ENCODE measurements around the gene METTL25B.
A peak's percentile ranks its signal among the peaks of the same experiment; 100 is the strongest.

Gene METTL25B

GRCh38 chr1:156721131-156721530 lies 7.1 kb upstream of the METTL25B start:
- no peak overlapping the region for H3K27ac ChIP-seq
- TF ChIP-seq ZFX (IDR thresholded peaks at IDR 0.05; ENCODE audit: borderline replicate concordance), result no peak
- TF ChIP-seq, protein P1, sequence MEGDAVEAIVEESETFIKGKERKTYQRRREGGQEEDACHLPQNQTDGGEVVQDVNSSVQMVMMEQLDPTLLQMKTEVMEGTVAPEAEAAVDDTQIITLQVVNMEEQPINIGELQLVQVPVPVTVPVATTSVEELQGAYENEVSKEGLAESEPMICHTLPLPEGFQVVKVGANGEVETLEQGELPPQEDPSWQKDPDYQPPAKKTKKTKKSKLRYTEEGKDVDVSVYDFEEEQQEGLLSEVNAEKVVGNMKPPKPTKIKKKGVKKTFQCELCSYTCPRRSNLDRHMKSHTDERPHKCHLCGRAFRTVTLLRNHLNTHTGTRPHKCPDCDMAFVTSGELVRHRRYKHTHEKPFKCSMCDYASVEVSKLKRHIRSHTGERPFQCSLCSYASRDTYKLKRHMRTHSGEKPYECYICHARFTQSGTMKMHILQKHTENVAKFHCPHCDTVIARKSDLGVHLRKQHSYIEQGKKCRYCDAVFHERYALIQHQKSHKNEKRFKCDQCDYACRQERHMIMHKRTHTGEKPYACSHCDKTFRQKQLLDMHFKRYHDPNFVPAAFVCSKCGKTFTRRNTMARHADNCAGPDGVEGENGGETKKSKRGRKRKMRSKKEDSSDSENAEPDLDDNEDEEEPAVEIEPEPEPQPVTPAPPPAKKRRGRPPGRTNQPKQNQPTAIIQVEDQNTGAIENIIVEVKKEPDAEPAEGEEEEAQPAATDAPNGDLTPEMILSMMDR (IDR thresholded peaks at IDR 0.05), result no peak

GRCh38 chr1:156721535-156721934 lies 6.7 kb upstream of the METTL25B start:
- H3K27ac ChIP-seq, result no peak overlapping the region; the same call in 1 of the 2 replicates
- TF ChIP-seq ZFX (IDR thresholded peaks at IDR 0.05; ENCODE audit: borderline replicate concordance), result no peak
- TF ChIP-seq, protein P1 (IDR thresholded peaks at IDR 0.05), result no peak

GRCh38 chr1:156725683-156726280 lies 2.5 kb upstream of the METTL25B start:
- peak overlapping the region; percentile 92 for H3K27ac ChIP-seq
- TF ChIP-seq, protein P1 (IDR thresholded peaks at IDR 0.05), result peak; percentile 98
- no peak for TF ChIP-seq ZFX (IDR thresholded peaks at IDR 0.05; ENCODE audit: borderline replicate concordance)

DNA sequence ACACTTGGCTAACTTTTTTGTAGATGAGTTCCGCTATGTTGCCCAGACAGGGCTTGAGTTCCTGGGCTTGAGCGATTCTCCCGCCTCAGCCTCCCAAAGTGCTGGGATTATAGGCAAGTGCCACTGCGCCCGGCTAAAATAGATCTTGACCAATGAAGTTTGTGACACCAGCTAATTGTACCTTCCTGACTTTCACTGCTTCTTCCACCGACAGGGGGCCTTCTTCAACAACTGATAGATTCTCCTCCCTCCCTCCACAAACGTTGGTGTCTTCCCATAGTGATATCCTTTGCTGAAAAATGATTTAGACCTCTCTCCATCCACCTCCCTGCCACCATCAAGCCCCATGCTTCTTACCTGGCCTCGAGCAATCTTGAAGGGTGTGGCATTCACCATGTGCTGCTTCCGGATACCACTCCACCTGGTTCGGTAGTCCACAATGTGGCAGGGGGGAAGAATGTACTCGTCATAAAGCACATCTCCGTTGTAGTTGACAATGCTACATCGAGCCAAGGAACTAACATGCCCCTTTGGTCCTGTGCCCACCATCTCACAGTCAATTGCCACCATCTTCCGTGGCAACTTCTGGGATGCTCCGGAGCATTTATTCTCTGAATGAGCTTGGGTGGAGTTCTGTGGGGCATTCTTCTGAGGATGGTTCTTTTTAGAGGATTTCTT lies 1.6 kb upstream of the METTL25B start:
- peak overlapping the region; percentile 92 for H3K27ac ChIP-seq
- TF ChIP-seq, protein P1 (IDR thresholded peaks at IDR 0.05), result peak; percentile 53
- TF ChIP-seq ZFX (IDR thresholded peaks at IDR 0.05; ENCODE audit: borderline replicate concordance), result no peak

GRCh38 chr1:156727492-156727891 lies 777 bp upstream of the METTL25B start:
- H3K27ac ChIP-seq, result peak overlapping the region; percentile 92
- TF ChIP-seq, protein P1 (IDR thresholded peaks at IDR 0.05), result no peak
- TF ChIP-seq ZFX (IDR thresholded peaks at IDR 0.05; ENCODE audit: borderline replicate concordance), result no peak

DNA sequence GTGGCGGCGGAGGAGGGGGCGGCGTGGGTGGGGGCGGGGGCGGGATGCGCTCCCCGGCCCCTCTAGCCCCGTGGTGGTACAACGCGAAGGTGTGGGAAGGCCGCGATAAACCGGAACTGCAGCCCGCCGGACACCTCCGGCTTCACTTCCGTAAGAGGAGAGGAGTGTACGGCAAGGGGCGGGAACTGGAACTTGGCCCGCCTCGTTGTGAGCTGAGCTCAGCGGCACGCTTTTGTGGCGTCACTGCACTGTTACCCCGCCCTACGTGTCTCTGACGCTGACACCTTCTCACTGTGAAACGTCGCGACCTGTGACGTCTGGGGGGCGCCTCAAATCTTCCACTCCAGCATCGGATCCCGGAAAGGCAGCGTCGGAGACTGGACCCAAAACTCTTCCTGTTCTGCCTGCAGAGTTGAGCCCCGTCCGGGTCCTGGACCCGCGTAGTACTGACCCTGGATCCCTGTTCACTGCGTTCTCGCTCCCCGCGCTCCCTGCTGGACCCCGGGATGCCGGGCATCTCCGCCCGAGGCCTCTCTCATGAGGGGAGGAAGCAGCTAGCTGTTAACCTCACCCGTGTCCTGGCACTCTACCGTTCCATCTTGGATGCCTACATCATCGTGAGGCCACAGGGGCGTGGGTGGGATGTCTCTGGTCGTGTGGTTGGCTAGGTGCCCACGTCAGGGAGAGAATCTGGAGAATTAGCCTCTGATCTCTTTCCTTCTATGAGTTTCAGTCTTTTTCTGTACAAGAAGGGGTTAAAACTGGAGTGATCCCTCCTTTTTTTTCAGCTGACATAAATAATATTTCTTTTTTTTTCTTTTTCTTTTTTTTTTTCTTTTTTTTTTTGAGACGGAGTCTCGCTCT lies 562 bp downstream of the METTL25B start, which contains the start of gene ISG20L2:
TSS of gene ISG20L2 (minus strand) at position 168 of the 864 bp plus-strand sequence. CDS start 1,114 bp downstream, outside the sequence.
- H3K27ac ChIP-seq, result peak within 1 kb of the TSS; percentile 92
- 0 out of 2 replicates have a peak, but pooled peaks have one; percentile 54 for TF ChIP-seq ZFX (IDR thresholded peaks at IDR 0.05; ENCODE audit: borderline replicate concordance)
- TF ChIP-seq, protein P1 (IDR thresholded peaks at IDR 0.05), result no peak

All from 22Rv1 (cell line).